HL-60 (cell line): ENCODE data around the gene TBX15.

Experiments
- DNase-seq, 2 experiments: peaks; one replicate each; pipeline ENCODE4 v3.0.0-alpha.2; 2010 to 2020; ENCODE audit warnings: low read depth in 1 of 2, low spot score in 1 of 2
- H3K27ac ChIP-seq: fragments of 250-450 bp; sonication (Bioruptor Pico); replicated peaks from 2 replicates; pipeline ENCODE4 v1.5.1; 2020; ENCODE audit warnings: mild to moderate bottlenecking, moderate library complexity
- H3K27me3 ChIP-seq: fragments of 250-450 bp; sonication (Bioruptor Pico); 2 replicates; pipeline ENCODE4 v1.5.1; 2021; ENCODE audit warnings: mild to moderate bottlenecking, moderate library complexity; ENCODE audit not compliant: insufficient read depth, poor library complexity, severe bottlenecking
- H3K4me3 ChIP-seq: replicated peaks from 2 replicates; pipeline ENCODE4 v1.5.1; 2011; ENCODE audit warnings: mild to moderate bottlenecking, control low read depth, low read length; ENCODE audit not compliant: insufficient read depth
- GABPA ChIP-seq: IDR thresholded peaks from 2 replicates; pipeline ENCODE4 v1.6.1; 2012; ENCODE audit warnings: low read depth
- POLR2AphosphoS5 ChIP-seq: IDR thresholded peaks from 2 replicates; pipeline ENCODE4 v1.6.1; 2012; ENCODE audit warnings: low read depth
- SPI1 ChIP-seq: IDR thresholded peaks from 2 replicates; pipeline ENCODE4 v1.6.1; 2012; ENCODE audit warnings: low read depth, mild to moderate bottlenecking, borderline replicate concordance
- TF ChIP-seq, protein P1 (sequence below): IDR thresholded peaks from 2 replicates; pipeline ENCODE4 v1.6.1; 2012; ENCODE audit warnings: low read depth; ENCODE audit not compliant: insufficient replicate concordance
- TF ChIP-seq, protein P2 (sequence below): IDR thresholded peaks from one replicate; pipeline ENCODE4 v1.5.1; 2011; ENCODE audit warnings: low read length, control low read depth, inconsistent platforms; ENCODE audit not compliant: insufficient read depth

The TBX15 gene

DNA sequence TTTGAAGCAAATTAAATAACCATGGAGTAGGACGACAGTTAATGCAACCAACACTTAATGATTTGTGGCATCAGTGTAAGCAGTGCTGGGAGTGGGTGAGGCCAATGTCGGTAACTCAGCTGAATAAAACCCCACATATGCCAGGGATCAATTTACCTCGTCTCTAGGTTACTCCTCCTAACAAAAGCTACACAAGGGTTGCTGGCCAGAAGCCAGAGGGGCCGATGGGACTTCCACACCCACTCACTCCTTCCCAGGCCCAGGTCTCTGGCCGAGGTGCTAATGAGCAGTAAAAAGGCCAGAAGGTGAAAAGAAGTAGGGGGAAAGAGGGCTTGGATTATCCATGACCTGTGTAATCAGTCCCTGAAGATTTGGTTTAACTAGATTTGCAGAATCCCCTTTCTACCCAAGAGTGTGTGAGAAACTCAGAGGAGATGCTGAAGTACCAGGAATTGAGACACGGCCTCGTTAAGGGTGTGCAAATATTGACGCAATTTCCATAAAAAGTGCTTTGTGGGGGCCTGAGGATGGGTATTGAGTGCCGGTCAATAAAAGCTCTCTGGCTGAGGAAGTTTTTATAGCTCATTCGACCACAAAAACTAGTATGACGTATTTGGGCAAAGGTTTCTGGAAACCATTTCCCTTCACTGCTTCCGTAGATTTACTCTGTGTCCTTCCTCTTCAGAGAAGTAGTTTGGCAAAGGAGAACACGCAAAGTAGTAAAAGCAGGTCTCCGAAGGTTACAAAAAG is 145.5 kb downstream of the TBX15 start:
- H3K27me3 ChIP-seq: no peaks in the 10 kb centered on the region
- H3K4me3 ChIP-seq: no peak overlapping the region
- no peak overlapping the region for H3K27ac ChIP-seq
- TF ChIP-seq, protein P1, sequence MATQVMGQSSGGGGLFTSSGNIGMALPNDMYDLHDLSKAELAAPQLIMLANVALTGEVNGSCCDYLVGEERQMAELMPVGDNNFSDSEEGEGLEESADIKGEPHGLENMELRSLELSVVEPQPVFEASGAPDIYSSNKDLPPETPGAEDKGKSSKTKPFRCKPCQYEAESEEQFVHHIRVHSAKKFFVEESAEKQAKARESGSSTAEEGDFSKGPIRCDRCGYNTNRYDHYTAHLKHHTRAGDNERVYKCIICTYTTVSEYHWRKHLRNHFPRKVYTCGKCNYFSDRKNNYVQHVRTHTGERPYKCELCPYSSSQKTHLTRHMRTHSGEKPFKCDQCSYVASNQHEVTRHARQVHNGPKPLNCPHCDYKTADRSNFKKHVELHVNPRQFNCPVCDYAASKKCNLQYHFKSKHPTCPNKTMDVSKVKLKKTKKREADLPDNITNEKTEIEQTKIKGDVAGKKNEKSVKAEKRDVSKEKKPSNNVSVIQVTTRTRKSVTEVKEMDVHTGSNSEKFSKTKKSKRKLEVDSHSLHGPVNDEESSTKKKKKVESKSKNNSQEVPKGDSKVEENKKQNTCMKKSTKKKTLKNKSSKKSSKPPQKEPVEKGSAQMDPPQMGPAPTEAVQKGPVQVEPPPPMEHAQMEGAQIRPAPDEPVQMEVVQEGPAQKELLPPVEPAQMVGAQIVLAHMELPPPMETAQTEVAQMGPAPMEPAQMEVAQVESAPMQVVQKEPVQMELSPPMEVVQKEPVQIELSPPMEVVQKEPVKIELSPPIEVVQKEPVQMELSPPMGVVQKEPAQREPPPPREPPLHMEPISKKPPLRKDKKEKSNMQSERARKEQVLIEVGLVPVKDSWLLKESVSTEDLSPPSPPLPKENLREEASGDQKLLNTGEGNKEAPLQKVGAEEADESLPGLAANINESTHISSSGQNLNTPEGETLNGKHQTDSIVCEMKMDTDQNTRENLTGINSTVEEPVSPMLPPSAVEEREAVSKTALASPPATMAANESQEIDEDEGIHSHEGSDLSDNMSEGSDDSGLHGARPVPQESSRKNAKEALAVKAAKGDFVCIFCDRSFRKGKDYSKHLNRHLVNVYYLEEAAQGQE: no peak
- TF ChIP-seq POLR2AphosphoS5: no peak
- DNase-seq: no peak

DNA sequence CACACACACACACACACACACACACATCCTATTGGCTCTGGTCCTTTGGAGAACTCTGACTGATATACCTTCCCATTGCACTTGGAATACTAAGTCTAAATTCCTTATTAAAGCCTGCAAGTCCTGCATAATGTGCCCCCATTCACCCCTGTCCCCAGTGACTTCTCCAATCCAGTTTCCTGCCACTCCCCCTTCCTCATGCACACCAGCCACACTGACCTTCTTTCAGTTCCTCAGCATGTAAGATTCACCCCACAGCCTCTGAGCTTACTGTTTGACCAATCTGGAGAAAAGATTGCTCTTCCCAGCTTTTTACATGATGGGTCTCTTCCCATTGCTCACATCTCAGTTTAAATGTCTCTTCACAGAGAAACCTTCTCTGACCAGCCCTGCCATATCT is 146.6 kb downstream of the TBX15 start:
- no peak overlapping the region for H3K27ac ChIP-seq
- H3K27me3 ChIP-seq: no peaks in the 10 kb centered on the region
- DNase-seq: no peak
- TF ChIP-seq, protein P1: no peak
- TF ChIP-seq GABPA (no peak), SPI1 (no peak), POLR2AphosphoS5 (no peak)
- TF ChIP-seq, protein P2, sequence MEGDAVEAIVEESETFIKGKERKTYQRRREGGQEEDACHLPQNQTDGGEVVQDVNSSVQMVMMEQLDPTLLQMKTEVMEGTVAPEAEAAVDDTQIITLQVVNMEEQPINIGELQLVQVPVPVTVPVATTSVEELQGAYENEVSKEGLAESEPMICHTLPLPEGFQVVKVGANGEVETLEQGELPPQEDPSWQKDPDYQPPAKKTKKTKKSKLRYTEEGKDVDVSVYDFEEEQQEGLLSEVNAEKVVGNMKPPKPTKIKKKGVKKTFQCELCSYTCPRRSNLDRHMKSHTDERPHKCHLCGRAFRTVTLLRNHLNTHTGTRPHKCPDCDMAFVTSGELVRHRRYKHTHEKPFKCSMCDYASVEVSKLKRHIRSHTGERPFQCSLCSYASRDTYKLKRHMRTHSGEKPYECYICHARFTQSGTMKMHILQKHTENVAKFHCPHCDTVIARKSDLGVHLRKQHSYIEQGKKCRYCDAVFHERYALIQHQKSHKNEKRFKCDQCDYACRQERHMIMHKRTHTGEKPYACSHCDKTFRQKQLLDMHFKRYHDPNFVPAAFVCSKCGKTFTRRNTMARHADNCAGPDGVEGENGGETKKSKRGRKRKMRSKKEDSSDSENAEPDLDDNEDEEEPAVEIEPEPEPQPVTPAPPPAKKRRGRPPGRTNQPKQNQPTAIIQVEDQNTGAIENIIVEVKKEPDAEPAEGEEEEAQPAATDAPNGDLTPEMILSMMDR: no peak
- no peak overlapping the region for H3K4me3 ChIP-seq
